Measurements from ENCODE around the gene CYFIP1.

The CYFIP1 gene

DNA sequence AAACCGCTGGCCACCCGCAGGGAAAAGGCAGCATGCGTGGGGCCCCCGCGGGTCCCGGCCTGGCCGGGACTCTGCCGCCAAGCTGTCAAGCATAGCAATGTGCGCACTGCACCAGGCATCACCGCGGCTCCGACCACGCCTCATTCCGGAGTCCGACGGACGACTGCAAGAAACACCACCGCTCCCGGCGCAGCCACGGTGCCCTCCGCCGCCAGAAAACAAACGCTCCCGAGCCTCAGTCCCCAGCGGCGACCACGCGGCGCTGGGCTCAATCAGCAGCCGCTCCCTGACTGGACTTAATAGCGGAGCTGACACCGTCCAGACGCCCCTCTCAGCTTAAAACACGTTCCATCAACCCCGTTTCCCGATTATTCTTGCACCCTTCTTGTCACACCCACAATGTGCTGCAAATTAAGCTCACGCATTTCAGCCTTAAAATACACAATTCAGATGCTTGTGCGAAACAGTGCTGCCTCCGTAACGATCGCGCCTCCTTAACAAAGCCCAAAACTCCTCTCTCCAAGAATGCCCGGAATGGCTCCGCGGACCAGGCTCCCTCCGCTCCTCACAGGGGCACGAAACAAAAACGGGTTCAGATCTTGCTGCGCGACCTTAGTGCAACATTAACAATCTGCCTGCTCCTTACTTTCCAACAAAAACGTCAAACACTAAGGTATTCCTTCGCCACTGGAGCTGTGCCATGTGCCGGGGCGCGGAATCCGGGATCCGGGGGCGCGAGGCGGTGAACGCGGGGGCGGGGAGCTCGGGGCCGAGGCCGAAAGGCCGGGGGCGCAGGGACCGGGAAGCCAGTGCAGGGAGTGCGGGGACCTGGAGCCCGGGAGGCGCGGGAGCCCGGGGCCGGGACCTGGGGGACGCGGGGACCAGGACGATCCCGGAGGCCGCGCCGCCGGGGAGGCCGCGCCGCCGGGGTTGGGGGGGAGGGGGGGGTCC lies 655 bp downstream of the CYFIP1 start:
- Histone ChIP-seq H3K4me1 (ENCODE audit: insufficient read depth, low read length) (no peaks in the 10 kb centered on the region), H3K9ac (ENCODE audit: low read depth, low read length) (peak overlapping the region; percentile 99), H3K36me3 (ENCODE audit: insufficient read depth, low read length) (no peaks in the 10 kb centered on the region), H3K9me3 (ENCODE audit: control insufficient read depth, insufficient read depth, low read length) (no peaks in the 10 kb centered on the region)

DNA sequence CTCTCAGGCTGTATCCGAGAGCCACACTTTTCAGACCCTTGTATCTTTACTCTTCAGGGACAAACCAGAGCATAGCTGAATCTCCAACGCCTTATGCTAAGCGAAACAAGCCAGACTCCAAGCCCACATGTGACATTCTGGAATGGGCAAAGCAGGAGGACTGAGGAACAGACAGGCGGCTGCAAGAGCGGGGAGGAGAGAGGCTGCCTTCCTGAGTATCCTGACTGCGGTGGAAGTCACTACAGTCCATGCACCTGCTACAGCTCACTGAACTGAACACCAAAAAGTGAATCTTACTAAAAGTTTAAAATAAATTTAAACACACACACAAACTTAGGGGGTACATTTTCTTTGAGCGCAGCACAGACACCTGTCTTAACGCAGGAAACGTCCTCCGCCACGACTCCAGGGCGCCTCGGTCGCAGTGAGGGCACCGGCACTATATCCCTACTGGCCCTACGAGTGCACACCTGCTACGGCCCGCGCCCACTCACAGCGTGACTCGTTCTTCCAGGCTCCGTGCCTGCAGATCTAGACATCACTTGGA lies 1.4 kb downstream of the CYFIP1 start:
- Histone ChIP-seq H3K9me3 (ENCODE audit: control insufficient read depth, insufficient read depth, low read length) (no peaks in the 10 kb centered on the region), H3K4me1 (ENCODE audit: insufficient read depth, low read length) (no peaks in the 10 kb centered on the region), H3K9ac (ENCODE audit: low read depth, low read length) (peak overlapping the region; percentile 99), H3K36me3 (ENCODE audit: insufficient read depth, low read length) (no peaks in the 10 kb centered on the region)

DNA sequence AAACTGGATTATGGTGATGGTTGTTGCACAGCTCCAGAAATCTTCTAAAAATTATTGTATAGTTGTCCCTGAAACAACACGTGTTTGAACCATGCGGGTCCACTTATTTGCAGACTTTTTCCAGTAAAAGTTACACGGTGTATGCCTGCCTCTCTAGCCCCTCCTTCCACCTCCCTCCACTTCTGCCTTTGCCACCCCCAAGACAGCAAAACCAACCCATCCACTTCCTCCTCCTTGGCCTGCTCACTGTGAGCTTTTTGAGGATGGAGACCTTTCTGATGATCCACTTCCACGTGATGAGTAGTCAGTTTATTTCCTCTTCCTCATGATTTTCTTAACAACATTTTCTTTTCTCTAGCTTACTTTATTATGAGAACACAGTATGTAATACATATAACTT lies 5.4 kb downstream of the CYFIP1 start:
- Histone ChIP-seq H3K4me1 (ENCODE audit: insufficient read depth, low read length) (no peaks in the 10 kb centered on the region), H3K9me3 (ENCODE audit: control insufficient read depth, insufficient read depth, low read length) (no peaks in the 10 kb centered on the region), H3K36me3 (ENCODE audit: insufficient read depth, low read length) (no peaks in the 10 kb centered on the region), H3K9ac (ENCODE audit: low read depth, low read length) (no peak overlapping the region)

DNA sequence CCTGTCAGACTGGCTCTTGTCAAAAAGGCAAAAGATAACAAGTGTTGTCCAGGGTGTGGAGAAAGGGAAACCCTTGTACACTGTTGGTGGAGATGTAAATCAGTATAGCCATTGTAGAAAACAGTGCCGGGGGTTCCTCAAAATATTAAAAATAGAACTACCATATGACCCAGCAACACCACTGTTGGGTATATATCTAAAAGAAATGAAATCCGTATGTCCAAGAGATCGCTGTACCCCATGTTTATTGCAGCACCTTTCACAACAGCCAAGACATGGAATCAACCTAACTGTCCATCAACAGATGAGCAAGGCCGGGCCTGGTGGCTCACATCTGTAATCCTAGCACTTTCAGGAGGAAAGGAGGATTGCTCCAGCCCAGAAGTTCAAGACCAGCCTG lies 6.2 kb downstream of the CYFIP1 start:
- Histone ChIP-seq H3K36me3 (ENCODE audit: insufficient read depth, low read length) (no peaks in the 10 kb centered on the region), H3K4me1 (ENCODE audit: insufficient read depth, low read length) (no peaks in the 10 kb centered on the region; the same call in 1 of the 2 replicates), H3K9me3 (ENCODE audit: control insufficient read depth, insufficient read depth, low read length) (no peaks in the 10 kb centered on the region)

DNA sequence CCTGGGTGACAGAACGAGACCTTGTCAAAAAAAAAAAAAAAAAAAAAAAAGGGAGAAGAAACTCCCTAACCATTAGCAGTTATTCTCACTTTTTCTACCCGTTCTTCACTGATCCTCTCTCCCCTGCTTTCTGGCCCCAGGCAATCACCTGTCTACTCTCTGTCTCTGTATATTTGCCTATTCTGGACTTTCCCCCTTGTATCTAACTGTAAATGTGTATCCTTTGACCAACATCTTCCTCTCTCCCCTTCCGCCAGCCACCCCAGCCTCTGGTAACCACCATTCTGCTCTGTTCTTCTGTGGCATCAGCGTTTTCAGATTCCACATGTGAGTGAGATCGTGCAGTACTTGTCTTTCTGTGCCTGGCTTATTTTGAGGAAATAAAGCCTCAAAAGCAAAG lies 6.9 kb downstream of the CYFIP1 start:
- Histone ChIP-seq H3K9ac (ENCODE audit: low read depth, low read length) (no peak overlapping the region), H3K9me3 (ENCODE audit: control insufficient read depth, insufficient read depth, low read length) (no peaks in the 10 kb centered on the region), H3K4me1 (ENCODE audit: insufficient read depth, low read length) (no peaks in the 10 kb centered on the region; the same call in 1 of the 2 replicates), H3K36me3 (ENCODE audit: insufficient read depth, low read length) (no peaks in the 10 kb centered on the region)

More for the DNA sequence above, 6.2 kb downstream of the CYFIP1 start:
- no peak overlapping the region for H3K9ac ChIP-seq (ENCODE audit: low read depth, low read length)

DNA sequence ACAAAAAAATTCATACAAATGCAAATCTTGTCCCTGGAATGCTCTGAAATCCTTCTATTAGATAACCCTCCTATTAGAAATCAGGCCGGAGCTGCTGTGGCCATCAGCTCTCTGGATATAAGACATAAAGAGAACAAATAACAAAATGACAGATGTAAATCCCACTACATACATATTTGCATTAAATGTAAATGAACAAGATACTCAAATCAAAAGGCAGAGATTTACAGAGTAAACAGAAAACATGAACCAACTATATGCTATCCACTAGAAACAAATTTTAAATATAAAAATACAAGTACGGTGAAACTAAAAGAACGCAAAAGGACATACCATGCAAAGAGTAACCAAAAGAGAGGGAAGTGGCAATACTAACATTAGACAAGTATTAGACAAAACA lies 10.7 kb downstream of the CYFIP1 start:
- Histone ChIP-seq H3K9ac (ENCODE audit: low read depth, low read length) (no peak overlapping the region), H3K4me1 (ENCODE audit: insufficient read depth, low read length) (no peaks in the 10 kb centered on the region; the same call in 1 of the 2 replicates), H3K9me3 (ENCODE audit: control insufficient read depth, insufficient read depth, low read length) (no peaks in the 10 kb centered on the region), H3K36me3 (ENCODE audit: insufficient read depth, low read length) (no peaks in the 10 kb centered on the region)

DNA sequence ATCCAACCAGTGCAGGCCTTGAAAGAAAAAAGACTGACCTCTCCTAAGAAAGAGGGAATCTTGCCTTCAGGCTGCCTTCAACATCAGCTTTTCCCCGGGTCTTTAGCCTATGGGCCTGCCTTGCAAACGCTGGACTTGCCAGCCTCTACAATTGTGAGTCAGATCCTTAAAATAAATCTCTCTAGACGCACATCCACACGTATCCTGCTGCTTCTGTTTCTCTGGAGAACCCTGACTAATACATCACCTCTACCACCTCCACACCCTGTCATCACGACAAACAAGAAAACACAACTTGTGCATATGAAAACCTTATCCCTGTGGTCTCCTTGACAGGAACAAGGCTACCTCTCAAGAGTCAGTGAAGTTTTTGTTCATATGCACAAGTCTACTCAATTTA lies 11.8 kb downstream of the CYFIP1 start:
- no peaks in the 10 kb centered on the region; the same call in 1 of the 2 replicates for H3K4me1 ChIP-seq (ENCODE audit: insufficient read depth, low read length)
- H3K36me3 ChIP-seq (ENCODE audit: insufficient read depth, low read length), result no peaks in the 10 kb centered on the region
- H3K9me3 ChIP-seq (ENCODE audit: control insufficient read depth, insufficient read depth, low read length), result no peaks in the 10 kb centered on the region
- no peak overlapping the region for H3K9ac ChIP-seq (ENCODE audit: low read depth, low read length)

DNA sequence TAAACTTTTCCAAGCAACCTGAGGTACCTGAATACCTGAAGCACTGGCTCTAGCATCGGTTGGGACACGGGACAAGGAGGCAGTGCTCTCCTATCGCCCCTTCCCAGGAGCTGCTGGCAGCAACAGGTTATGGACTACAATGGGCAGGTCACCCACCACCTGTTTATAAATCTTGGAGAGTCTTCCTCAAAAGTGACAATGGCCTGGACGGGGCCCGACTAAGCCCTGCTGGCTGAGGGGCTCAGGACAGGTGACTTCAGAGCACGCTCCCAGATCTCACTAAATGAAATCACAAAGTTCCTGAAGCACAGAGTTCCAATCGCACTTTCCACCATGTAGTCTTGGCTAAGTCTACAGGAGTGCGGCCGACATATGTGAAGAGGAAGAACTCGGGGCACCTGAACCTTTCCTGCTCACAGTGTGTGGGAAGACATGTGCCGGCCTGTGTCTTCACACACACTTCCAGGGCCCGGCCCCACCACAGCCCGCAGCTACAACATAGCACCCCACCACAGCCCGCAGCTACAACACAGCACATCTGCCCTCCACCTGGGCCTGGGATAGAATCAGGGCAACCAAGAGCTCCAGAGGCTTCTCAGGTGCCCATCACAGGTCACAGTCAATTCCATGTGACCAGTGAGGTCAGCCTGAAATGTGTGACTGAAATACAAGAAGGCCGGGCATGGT lies 12.9 kb downstream of the CYFIP1 start:
- no peaks in the 10 kb centered on the region for H3K36me3 ChIP-seq (ENCODE audit: insufficient read depth, low read length)
- no peaks in the 10 kb centered on the region for H3K9me3 ChIP-seq (ENCODE audit: control insufficient read depth, insufficient read depth, low read length)
- H3K4me1 ChIP-seq (ENCODE audit: insufficient read depth, low read length), result no peaks in the 10 kb centered on the region; the same call in 1 of the 2 replicates
- H3K9ac ChIP-seq (ENCODE audit: low read depth, low read length), result no peak overlapping the region

DNA sequence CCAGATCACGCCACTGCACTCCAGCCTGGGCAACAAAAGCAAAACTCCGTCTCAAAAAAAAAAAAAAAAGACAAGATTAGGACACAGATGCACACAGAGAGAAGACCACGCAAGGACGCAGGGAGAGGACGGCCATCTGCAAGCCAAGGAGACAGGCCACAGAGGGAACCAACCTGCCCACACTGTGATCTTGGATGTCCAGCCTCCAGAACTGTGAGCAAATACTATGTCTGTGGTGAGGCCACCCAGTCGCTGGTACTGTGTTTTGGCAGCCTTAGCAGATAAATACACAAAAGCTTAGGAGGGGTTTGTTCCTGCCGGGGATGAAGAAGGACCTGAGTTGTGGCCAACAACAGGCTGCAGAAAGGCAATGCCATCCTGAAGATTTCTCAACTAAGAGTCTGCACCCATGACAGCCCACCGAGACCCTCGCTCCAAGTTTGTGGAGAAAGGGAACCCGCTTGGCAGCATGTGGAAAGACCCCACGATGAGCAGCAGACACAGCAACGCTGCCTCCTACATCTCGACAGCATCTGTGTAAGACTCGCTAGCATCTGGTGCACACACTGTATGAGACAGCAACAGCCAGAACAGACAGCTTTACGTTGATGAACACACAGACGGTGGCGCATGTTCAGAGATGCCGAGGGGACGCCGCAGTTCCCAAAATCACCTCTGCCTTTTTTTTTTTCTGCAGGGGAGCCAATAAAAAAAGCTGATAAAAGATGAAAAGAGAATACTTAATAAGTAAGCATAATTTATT lies 13.7 kb downstream of the CYFIP1 start:
- H3K4me1 ChIP-seq (ENCODE audit: insufficient read depth, low read length), result no peaks in the 10 kb centered on the region; the same call in 1 of the 2 replicates
- no peaks in the 10 kb centered on the region for H3K9me3 ChIP-seq (ENCODE audit: control insufficient read depth, insufficient read depth, low read length)
- H3K36me3 ChIP-seq (ENCODE audit: insufficient read depth, low read length), result no peaks in the 10 kb centered on the region
- no peak overlapping the region for H3K9ac ChIP-seq (ENCODE audit: low read depth, low read length)

DNA sequence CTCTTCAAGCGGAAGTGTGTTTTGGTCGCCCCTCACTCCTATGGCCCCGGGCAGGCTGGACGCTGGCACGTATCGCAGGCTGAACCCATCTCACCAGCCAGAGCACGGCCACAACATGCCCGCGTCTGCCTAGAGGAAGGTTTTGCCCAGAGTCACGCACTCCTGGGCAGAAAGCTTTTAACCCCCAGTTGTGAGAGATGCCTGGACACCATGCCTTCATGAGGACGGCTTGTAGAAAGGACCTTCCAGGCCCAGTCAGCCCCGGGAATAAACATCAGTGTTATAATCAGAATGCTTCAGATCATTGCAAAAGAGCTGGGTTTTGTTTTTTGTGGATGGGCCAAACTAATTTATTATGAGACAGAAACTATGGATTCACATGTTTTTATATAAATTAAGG lies 16.5 kb downstream of the CYFIP1 start:
- Histone ChIP-seq H3K4me1 (ENCODE audit: insufficient read depth, low read length) (no peaks in the 10 kb centered on the region; the same call in 1 of the 2 replicates), H3K9me3 (ENCODE audit: control insufficient read depth, insufficient read depth, low read length) (no peaks in the 10 kb centered on the region), H3K36me3 (ENCODE audit: insufficient read depth, low read length) (no peaks in the 10 kb centered on the region), H3K9ac (ENCODE audit: low read depth, low read length) (no peak overlapping the region)

DNA sequence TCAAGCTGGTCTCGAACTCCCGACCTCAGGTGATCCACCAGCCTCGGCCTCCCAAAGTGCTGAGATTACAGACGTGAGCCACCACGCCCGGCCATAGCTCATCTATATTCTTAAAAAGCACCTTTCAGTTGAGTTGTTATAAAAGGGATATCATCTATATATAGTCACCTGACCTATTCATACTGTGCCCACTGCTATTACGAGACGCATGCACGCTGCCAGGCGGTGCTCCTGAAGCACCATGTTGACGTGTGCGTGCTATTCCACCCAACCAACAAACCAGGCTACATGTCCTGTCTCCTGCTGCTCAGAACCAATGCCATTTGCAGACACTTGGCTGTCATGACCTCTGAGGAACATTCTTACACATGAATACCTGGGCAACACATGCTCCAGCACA lies 17.6 kb downstream of the CYFIP1 start:
- Histone ChIP-seq H3K9me3 (ENCODE audit: control insufficient read depth, insufficient read depth, low read length) (no peaks in the 10 kb centered on the region), H3K36me3 (ENCODE audit: insufficient read depth, low read length) (no peaks in the 10 kb centered on the region), H3K4me1 (ENCODE audit: insufficient read depth, low read length) (no peaks in the 10 kb centered on the region; the same call in 1 of the 2 replicates), H3K9ac (ENCODE audit: low read depth, low read length) (no peak overlapping the region)

DNA sequence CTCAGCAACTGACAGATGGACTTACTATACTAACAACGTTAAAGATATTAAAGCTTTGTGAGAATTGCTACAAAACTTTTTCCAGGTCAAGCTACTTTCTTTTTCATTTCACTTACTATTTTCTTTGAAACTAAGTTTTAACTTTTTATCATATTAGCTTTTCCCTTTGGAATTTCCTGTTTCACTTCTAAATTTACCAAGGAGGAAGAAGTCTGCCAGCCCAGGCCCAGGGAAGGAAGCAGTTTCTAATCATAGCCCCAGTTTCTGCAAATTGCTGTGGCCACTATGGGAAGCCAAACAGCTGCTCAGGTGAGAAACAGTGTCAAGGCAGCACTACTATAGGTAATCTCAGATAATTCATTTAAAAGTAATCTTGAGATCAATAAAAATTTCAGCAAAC lies 18.4 kb downstream of the CYFIP1 start:
- Histone ChIP-seq H3K9ac (ENCODE audit: low read depth, low read length) (no peak overlapping the region), H3K9me3 (ENCODE audit: control insufficient read depth, insufficient read depth, low read length) (no peaks in the 10 kb centered on the region), H3K36me3 (ENCODE audit: insufficient read depth, low read length) (no peaks in the 10 kb centered on the region)

DNA sequence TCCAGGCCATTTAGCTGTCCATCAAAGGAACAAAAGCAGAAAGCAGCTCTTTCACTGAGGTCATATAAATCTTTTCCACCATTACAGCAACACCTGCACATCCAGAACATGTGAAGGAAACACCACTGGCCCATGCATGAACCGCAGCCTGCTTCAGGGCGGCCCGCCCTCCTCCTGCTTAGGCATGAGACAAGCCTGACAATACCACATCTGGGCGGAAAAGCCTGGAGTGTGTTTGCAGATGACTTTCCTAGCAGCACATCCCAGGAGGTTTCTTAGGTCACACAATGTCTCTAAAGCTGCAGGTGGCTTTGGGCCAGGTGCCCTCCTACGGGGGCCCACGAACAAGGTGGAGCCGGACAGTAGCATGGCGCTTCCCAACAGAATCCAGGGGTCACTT lies 19.6 kb downstream of the CYFIP1 start:
- Histone ChIP-seq H3K9ac (ENCODE audit: low read depth, low read length) (no peak overlapping the region), H3K36me3 (ENCODE audit: insufficient read depth, low read length) (no peaks in the 10 kb centered on the region), H3K4me1 (ENCODE audit: insufficient read depth, low read length) (no peaks in the 10 kb centered on the region; the same call in 1 of the 2 replicates), H3K9me3 (ENCODE audit: control insufficient read depth, insufficient read depth, low read length) (no peaks in the 10 kb centered on the region)

More for the DNA sequence above, 18.4 kb downstream of the CYFIP1 start:
- H3K4me1 ChIP-seq (ENCODE audit: insufficient read depth, low read length), result no peaks in the 10 kb centered on the region; the same call in 1 of the 2 replicates

DNA sequence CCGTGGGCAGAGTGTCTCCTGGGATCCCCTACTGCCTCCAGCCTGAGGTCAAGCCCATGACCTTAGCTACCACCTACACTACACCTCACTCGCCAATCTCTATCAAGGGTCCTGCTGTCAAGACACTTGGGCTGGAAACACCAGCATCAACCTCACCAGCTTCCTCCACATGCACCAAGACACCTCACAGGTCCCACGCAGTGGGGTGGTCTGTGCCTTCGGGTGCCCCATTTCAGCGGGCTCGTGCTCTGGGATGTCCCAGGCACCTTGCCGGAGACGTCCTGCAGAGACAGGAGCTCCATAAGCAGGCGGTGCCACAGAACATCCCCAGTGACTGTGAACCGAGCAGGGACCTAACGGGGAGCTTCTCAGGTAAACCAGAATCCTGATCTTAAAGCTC lies 20.0 kb downstream of the CYFIP1 start:
- Histone ChIP-seq H3K36me3 (ENCODE audit: insufficient read depth, low read length) (no peaks in the 10 kb centered on the region), H3K9ac (ENCODE audit: low read depth, low read length) (no peak overlapping the region), H3K4me1 (ENCODE audit: insufficient read depth, low read length) (no peaks in the 10 kb centered on the region; the same call in 1 of the 2 replicates), H3K9me3 (ENCODE audit: control insufficient read depth, insufficient read depth, low read length) (no peaks in the 10 kb centered on the region)
